Omental fat pad (tissue), 4 donors: ENCODE results near the gene TMEM231. TPM values are rescaled to one million over a fixed set of nuclear protein-coding genes. Genes with fewer than 3 reads are reported as not detected.

Source experiments
- ATAC-seq: fragments of 150-250 bp; one replicate; pipeline ENCODE4 v1.9.1; 2016; ENCODE audit warnings: mild to moderate bottlenecking, moderate library complexity; ENCODE audit not compliant: low FRiP score
- DNase-seq: peaks from one replicate; pipeline ENCODE4 v3.0.0-alpha.2; 2019; ENCODE audit warnings: low spot score
- CTCF ChIP-seq, 3 donors: fragments of 450-650 bp; IDR thresholded peaks; one replicate each; pipeline ENCODE4 v1.5.1; 2016 to 2017; ENCODE audit warnings: antibody characterized with exemption in 3 of 3, mild to moderate bottlenecking in 3 of 3, moderate library complexity in 2 of 3
- total RNA-seq, 4 donors: library from RNA; depleted of rRNA; stranded (reverse); fragments of >200 nt; gene quantifications; one replicate each; pipeline ENCODE4 v1.1.0, GENCODE V29; 2016

Gene TMEM231
- total RNA-seq, 4 donors from 2014 or later: 3.9 to 9.2 (median 7.0) TPM

- ATAC-seq (no peak), DNase-seq (no peak)
- TF ChIP-seq CTCF (IDR thresholded peaks at IDR 0.05): no peak
These were observed 20.2 kb downstream of the TMEM231 start, which contains the start of gene CHST5 for GRCh38 chr16:75535901-75536300. Gene CHST5, minus strand, starts transcription at chr16:75536108. Its CDS starts 5,724 bp downstream, at chr16:75530384.

GRCh38 chr16:75535211-75535843 is 20.7 kb downstream of the TMEM231 start:
- ATAC-seq: no peak
- DNase-seq: no peak
- TF ChIP-seq CTCF (IDR thresholded peaks at IDR 0.05): no peak

GRCh38 chr16:75534560-75535205 is 21.4 kb downstream of the TMEM231 start:
- DNase-seq (no peak), ATAC-seq (no peak)
- TF ChIP-seq CTCF (IDR thresholded peaks at IDR 0.05): no peak

- no peak for DNase-seq
- ATAC-seq: no peak
- TF ChIP-seq CTCF (IDR thresholded peaks at IDR 0.05): no peak
These were observed 23.3 kb downstream of the TMEM231 start for GRCh38 chr16:75532791-75533190.

- DNase-seq (no peak), ATAC-seq (no peak)
- TF ChIP-seq CTCF (IDR thresholded peaks at IDR 0.05): no peak
These were observed 23.8 kb downstream of the TMEM231 start for GRCh38 chr16:75532142-75532765.

- no peak for ATAC-seq
- TF ChIP-seq CTCF (IDR thresholded peaks at IDR 0.05): no peak
- no peak for DNase-seq
These were observed 26.1 kb downstream of the TMEM231 start for GRCh38 chr16:75529959-75530358.
